Measurements from ENCODE around the gene YTHDF1.

- no peak for TF ChIP-seq CTCF (conservative IDR thresholded peaks at IDR 0.05 in 1 of 2, IDR thresholded peaks at IDR 0.05 in 1 of 2; ENCODE audit: low read depth in 1 of 2, low read length in 2 of 2)
- peak; percentile 95 for TF ChIP-seq EZH2 (IDR thresholded peaks at IDR 0.05; ENCODE audit: low read length, missing control alignments)
Measured at GRCh38 chr20:63176427-63177133, 39.4 kb downstream of the YTHDF1 start.

Measured in fibroblast of lung (primary cell).